HG02763 (cell line): ENCODE measurements around the gene EFCAB5.
"Not testable (repeated sequence)": the region's sequence is repeated elsewhere in the genome, so short reads cannot be mapped to it uniquely, and the experiment has no call there.

Experiments
- ATAC-seq: cut with Tn5 transposase; IDR thresholded peaks from one replicate; pipeline ENCODE4 v1.9.1; 2021; ENCODE audit warnings: mild to moderate bottlenecking, moderate library complexity; ENCODE audit not compliant: unreplicated experiment

Gene EFCAB5

GRCh38 chr17:29941334-29941733, at the start of gene EFCAB5:
EFCAB5 (plus strand) TSS chr17:29941634; CDS start chr17:29941797, 163 bp downstream.
- ATAC-seq = no peak

GRCh38 chr17:29892201-29892600, 49.2 kb upstream of the EFCAB5 start:
- ATAC-seq = no peak

- not testable (repeated sequence) for ATAC-seq
These were observed 44.3 kb upstream of the EFCAB5 start for GRCh38 chr17:29897136-29897535.

- no peak for ATAC-seq
These were observed 38.0 kb upstream of the EFCAB5 start for GRCh38 chr17:29903471-29903870.

- ATAC-seq = no peak
These were observed 36.2 kb upstream of the EFCAB5 start for GRCh38 chr17:29905086-29905878.

- ATAC-seq = no peak
These were observed 35.6 kb upstream of the EFCAB5 start for GRCh38 chr17:29905879-29906167.

- no peak for ATAC-seq
These were observed 34.5 kb upstream of the EFCAB5 start for GRCh38 chr17:29906969-29907368.

GRCh38 chr17:29909236-29910003, 32.0 kb upstream of the EFCAB5 start:
- ATAC-seq = no peak

GRCh38 chr17:29911641-29912177, 29.7 kb upstream of the EFCAB5 start:
- no peak for ATAC-seq

GRCh38 chr17:29914819-29915537, 26.5 kb upstream of the EFCAB5 start:
- ATAC-seq = no peak

- ATAC-seq = no peak
These were observed 23.4 kb upstream of the EFCAB5 start for GRCh38 chr17:29918016-29918415.

- ATAC-seq = no peak
These were observed 22.2 kb upstream of the EFCAB5 start for GRCh38 chr17:29918922-29919856.

- no peak for ATAC-seq
These were observed 16.6 kb upstream of the EFCAB5 start for GRCh38 chr17:29924786-29925185.

GRCh38 chr17:29927546-29927945, 13.9 kb upstream of the EFCAB5 start:
- no peak for ATAC-seq

GRCh38 chr17:29929006-29929532, 12.4 kb upstream of the EFCAB5 start:
- ATAC-seq = no peak

GRCh38 chr17:29929533-29930408, 11.7 kb upstream of the EFCAB5 start, which contains the start of gene SSH2:
SSH2 (minus strand) TSS chr17:29930228; CDS start chr17:29930000, 228 bp downstream.
- ATAC-seq = peak; percentile 67

- ATAC-seq = no peak
These were observed 10.9 kb upstream of the EFCAB5 start for GRCh38 chr17:29930409-29931010.

GRCh38 chr17:29931231-29931932, 10.1 kb upstream of the EFCAB5 start:
- ATAC-seq = peak; percentile 55
